Neural progenitor cell (in vitro differentiated cells): Measurements from ENCODE around the gene OCIAD2.
"Not testable (repeated sequence)": the region's sequence is repeated elsewhere in the genome, so short reads cannot be mapped to it uniquely, and the experiment has no call there.

Experiments
- EZH2 ChIP-seq: fragments of 200-600 bp; sonication (generic); IDR thresholded peaks from 2 replicates; pipeline ENCODE4 v1.6.1; 2017; ENCODE audit warnings: antibody characterized with exemption, mild to moderate bottlenecking, moderate library complexity
- TF ChIP-seq, protein P1 (sequence below): fragments of 200-600 bp; sonication (generic); IDR thresholded peaks from 2 replicates; pipeline ENCODE4 v1.5.1; 2017; ENCODE audit warnings: antibody characterized with exemption, mild to moderate bottlenecking

GRCh38 chr4:48848799-48849198 lies 57.8 kb downstream of the OCIAD2 start:
- TF ChIP-seq EZH2: not testable (repeated sequence)
- TF ChIP-seq, protein P1, sequence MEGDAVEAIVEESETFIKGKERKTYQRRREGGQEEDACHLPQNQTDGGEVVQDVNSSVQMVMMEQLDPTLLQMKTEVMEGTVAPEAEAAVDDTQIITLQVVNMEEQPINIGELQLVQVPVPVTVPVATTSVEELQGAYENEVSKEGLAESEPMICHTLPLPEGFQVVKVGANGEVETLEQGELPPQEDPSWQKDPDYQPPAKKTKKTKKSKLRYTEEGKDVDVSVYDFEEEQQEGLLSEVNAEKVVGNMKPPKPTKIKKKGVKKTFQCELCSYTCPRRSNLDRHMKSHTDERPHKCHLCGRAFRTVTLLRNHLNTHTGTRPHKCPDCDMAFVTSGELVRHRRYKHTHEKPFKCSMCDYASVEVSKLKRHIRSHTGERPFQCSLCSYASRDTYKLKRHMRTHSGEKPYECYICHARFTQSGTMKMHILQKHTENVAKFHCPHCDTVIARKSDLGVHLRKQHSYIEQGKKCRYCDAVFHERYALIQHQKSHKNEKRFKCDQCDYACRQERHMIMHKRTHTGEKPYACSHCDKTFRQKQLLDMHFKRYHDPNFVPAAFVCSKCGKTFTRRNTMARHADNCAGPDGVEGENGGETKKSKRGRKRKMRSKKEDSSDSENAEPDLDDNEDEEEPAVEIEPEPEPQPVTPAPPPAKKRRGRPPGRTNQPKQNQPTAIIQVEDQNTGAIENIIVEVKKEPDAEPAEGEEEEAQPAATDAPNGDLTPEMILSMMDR: not testable (repeated sequence)
